Loucy (cell line): ENCODE measurements around the gene INSYN2A.

Experiments
- H2AFZ ChIP-seq: fragments of 200-600 bp; sonication (generic); 2 replicates; pipeline ENCODE4 v1.6.0; 2016; ENCODE audit warnings: antibody characterized with exemption, mild to moderate bottlenecking, low read length, moderate library complexity
- H3F3A ChIP-seq: fragments of 200-600 bp; 2 replicates; pipeline ENCODE4 v1.6.0; 2016; ENCODE audit warnings: antibody characterized with exemption, low read depth, mild to moderate bottlenecking
- H3K27me3 ChIP-seq: fragments of 200-600 bp; sonication (generic); 2 replicates; pipeline ENCODE4 v1.6.1; 2014; ENCODE audit warnings: low read length, mild to moderate bottlenecking; ENCODE audit not compliant: insufficient read depth, poor library complexity, severe bottlenecking
- H3K36me3 ChIP-seq: fragments of 200-600 bp; sonication (generic); 2 replicates; pipeline ENCODE4 v1.6.1; 2016; ENCODE audit warnings: low read length; ENCODE audit not compliant: insufficient read depth
- H3K4me1 ChIP-seq: fragments of 200-600 bp; sonication (generic); 2 replicates; pipeline ENCODE4 v1.5.1; 2014; ENCODE audit warnings: low read length, mild to moderate bottlenecking; ENCODE audit not compliant: insufficient read depth, poor library complexity, severe bottlenecking
- H3K4me2 ChIP-seq: fragments of 200-600 bp; sonication (generic); 2 replicates; pipeline ENCODE4 v1.6.0; 2014; ENCODE audit warnings: antibody characterized with exemption, low read length, low read depth, mild to moderate bottlenecking; ENCODE audit not compliant: poor library complexity, severe bottlenecking
- H3K4me3 ChIP-seq: fragments of 200-600 bp; sonication (generic); 2 replicates; pipeline ENCODE4 v1.5.1; 2014; ENCODE audit warnings: low read length, mild to moderate bottlenecking, mixed read lengths; ENCODE audit not compliant: poor library complexity, severe bottlenecking
- H3K79me2 ChIP-seq: fragments of 200-600 bp; sonication (generic); 2 replicates; pipeline ENCODE4 v1.6.1; 2014; ENCODE audit warnings: low read length; ENCODE audit not compliant: insufficient read depth
- H3K9ac ChIP-seq: fragments of 200-600 bp; sonication (generic); 2 replicates; pipeline ENCODE4 v1.6.0; 2014; ENCODE audit warnings: mild to moderate bottlenecking, low read depth, low read length, moderate library complexity; ENCODE audit not compliant: poor library complexity, severe bottlenecking
- H3K9me2 ChIP-seq: fragments of 200-600 bp; sonication (generic); replicated peaks from 2 replicates; pipeline ENCODE4 v1.6.1; 2016; ENCODE audit warnings: low read depth, low read length, mixed read lengths
- H3K9me3 ChIP-seq: fragments of 200-600 bp; sonication (generic); 2 replicates; pipeline ENCODE4 v1.6.1; 2014; ENCODE audit warnings: mild to moderate bottlenecking, antibody characterized with exemption, low read length, low read depth; ENCODE audit not compliant: insufficient read depth
- H4K20me1 ChIP-seq: fragments of 200-600 bp; sonication (generic); 2 replicates; pipeline ENCODE4 v1.6.0; 2014; ENCODE audit warnings: antibody characterized with exemption, low read length, mild to moderate bottlenecking; ENCODE audit not compliant: insufficient read depth, poor library complexity, severe bottlenecking
- CTCF ChIP-seq: fragments of 200-600 bp; sonication (generic); conservative IDR thresholded peaks from 2 replicates; pipeline ENCODE4 v1.5.1; 2014; ENCODE audit warnings: mild to moderate bottlenecking, antibody characterized with exemption, low read length
- EZH2phosphoT487 ChIP-seq: fragments of 200-600 bp; IDR thresholded peaks from 2 replicates; pipeline ENCODE4 v1.6.1; 2018; ENCODE audit warnings: antibody characterized with exemption, mild to moderate bottlenecking, moderate library complexity, borderline replicate concordance

INSYN2A gene

GRCh38 chr10:127216274-127216673 lies 19.9 kb upstream of the INSYN2A start:
- Histone ChIP-seq H4K20me1 (no peaks in the 10 kb centered on the region), H3K9me3 (no peaks in the 10 kb centered on the region), H3K9me2 (no peaks in the 10 kb centered on the region), H3K36me3 (no peaks in the 10 kb centered on the region), H3K9ac (no peak overlapping the region), H3K4me2 (no peak overlapping the region), H3K27me3 (no peaks in the 10 kb centered on the region), H3K4me1 (no peaks in the 10 kb centered on the region), H3K79me2 (no peaks in the 10 kb centered on the region), H3K4me3 (no peak overlapping the region), H3F3A (no peaks in the 10 kb centered on the region), H2AFZ (no peak overlapping the region)
- TF ChIP-seq EZH2phosphoT487 = no peak
- no peak for TF ChIP-seq CTCF

GRCh38 chr10:127215866-127216265 lies 19.5 kb upstream of the INSYN2A start:
- TF ChIP-seq CTCF (no peak), EZH2phosphoT487 (no peak)
- no peaks in the 10 kb centered on the region for H3K9me3 ChIP-seq
- no peak overlapping the region for H3K9ac ChIP-seq
- no peaks in the 10 kb centered on the region for H3F3A ChIP-seq
- no peak overlapping the region for H3K4me3 ChIP-seq
- H3K36me3 ChIP-seq = no peaks in the 10 kb centered on the region
- no peaks in the 10 kb centered on the region for H3K27me3 ChIP-seq
- no peaks in the 10 kb centered on the region for H3K79me2 ChIP-seq
- no peaks in the 10 kb centered on the region for H3K9me2 ChIP-seq
- no peak overlapping the region for H3K4me2 ChIP-seq
- H4K20me1 ChIP-seq = no peaks in the 10 kb centered on the region
- H3K4me1 ChIP-seq = no peaks in the 10 kb centered on the region
- no peak overlapping the region for H2AFZ ChIP-seq

- H3K27me3 ChIP-seq = no peaks in the 10 kb centered on the region
- H3K4me1 ChIP-seq = no peaks in the 10 kb centered on the region
- no peak overlapping the region for H3K4me3 ChIP-seq
- H3K79me2 ChIP-seq = no peaks in the 10 kb centered on the region
- no peak overlapping the region for H3K9ac ChIP-seq
- H3K9me3 ChIP-seq = no peaks in the 10 kb centered on the region
- H3K9me2 ChIP-seq = no peaks in the 10 kb centered on the region
- H3K36me3 ChIP-seq = no peaks in the 10 kb centered on the region
- TF ChIP-seq EZH2phosphoT487 (no peak), CTCF (no peak)
- H2AFZ ChIP-seq = no peak overlapping the region
- no peak overlapping the region for H3K4me2 ChIP-seq
- no peaks in the 10 kb centered on the region for H4K20me1 ChIP-seq
- H3F3A ChIP-seq = no peaks in the 10 kb centered on the region
Observed at GRCh38 chr10:127210936-127211466, 14.6 kb upstream of the INSYN2A start.
